GM23338 (cell line): ENCODE measurements around the gene TMC1. TPM values are rescaled to one million over a fixed set of nuclear protein-coding genes. Genes with fewer than 3 reads are reported as not detected.

ENCODE experiments used
- ATAC-seq: fragments of 200-7000 bp; cut with Tn5 transposase; 3 replicates; pipeline ENCODE4 v1.9.1; 2020
- DNase-seq: peaks from one replicate; pipeline ENCODE4 v3.0.0-alpha.2; 2015; ENCODE audit warnings: low spot score
- H2AFZ ChIP-seq: fragments of 200-600 bp; sonication (generic); 2 replicates; pipeline ENCODE4 v1.8.0; 2016; ENCODE audit warnings: antibody characterized with exemption, mild to moderate bottlenecking, moderate library complexity
- H3F3A ChIP-seq: fragments of 200-600 bp; sonication (generic); replicated peaks from 2 replicates; pipeline ENCODE4 v1.8.0; 2017; ENCODE audit warnings: antibody characterized with exemption, mixed run types, low read depth
- H3K27ac ChIP-seq: fragments of 200-600 bp; sonication (generic); 2 replicates; pipeline ENCODE4 v1.6.1; 2016; ENCODE audit warnings: low read depth
- H3K27me3 ChIP-seq: fragments of 200-600 bp; sonication (generic); 2 replicates; pipeline ENCODE4 v1.8.0; 2016; ENCODE audit warnings: mild to moderate bottlenecking, mixed run types, moderate library complexity; ENCODE audit not compliant: insufficient read depth
- H3K36me3 ChIP-seq: fragments of 200-600 bp; sonication (generic); 2 replicates; pipeline ENCODE4 v1.8.0; 2016; ENCODE audit warnings: mild to moderate bottlenecking; ENCODE audit not compliant: insufficient read depth
- H3K4me1 ChIP-seq: fragments of 200-600 bp; sonication (generic); 2 replicates; pipeline ENCODE4 v1.8.0; 2016; ENCODE audit warnings: mild to moderate bottlenecking, moderate library complexity; ENCODE audit not compliant: insufficient read depth
- H3K4me2 ChIP-seq: fragments of 200-600 bp; sonication (generic); 2 replicates; pipeline ENCODE4 v1.7.1; 2017; ENCODE audit warnings: mixed run types
- H3K4me3 ChIP-seq: fragments of 200-600 bp; sonication (generic); 2 replicates; pipeline ENCODE4 v1.6.1; 2016; ENCODE audit warnings: mixed run types
- H3K79me2 ChIP-seq: fragments of 200-600 bp; sonication (generic); replicated peaks from 2 replicates; pipeline ENCODE4 v1.8.0; 2017; ENCODE audit warnings: mild to moderate bottlenecking; ENCODE audit not compliant: insufficient read depth
- H3K9me2 ChIP-seq: fragments of 200-600 bp; sonication (generic); 2 replicates; pipeline ENCODE4 v1.8.0; 2017; ENCODE audit not compliant: insufficient read depth
- H4K20me1 ChIP-seq: fragments of 200-600 bp; sonication (generic); replicated peaks from 2 replicates; pipeline ENCODE4 v1.8.0; 2017; ENCODE audit warnings: mild to moderate bottlenecking; ENCODE audit not compliant: insufficient read depth
- H3K27ac Mint-ChIP-seq: 2 replicates; pipeline ENCODE4 v1.8.0; 2020; ENCODE audit warnings: inconsistent platforms, mild to moderate bottlenecking, moderate library complexity, mixed read lengths
- H3K27me3 Mint-ChIP-seq: 3 replicates; pipeline ENCODE4 v1.8.0; 2022; ENCODE audit warnings: low read depth, mild to moderate bottlenecking, moderate library complexity, mixed read lengths, inconsistent platforms; ENCODE audit not compliant: insufficient read depth, poor library complexity
- H3K36me3 Mint-ChIP-seq: 3 replicates; pipeline ENCODE4 v1.8.0; 2021; ENCODE audit warnings: low read depth, mild to moderate bottlenecking, inconsistent platforms, moderate library complexity, mixed read lengths
- H3K4me1 Mint-ChIP-seq: 3 replicates; pipeline ENCODE4 v1.8.0; 2020; ENCODE audit warnings: mild to moderate bottlenecking, inconsistent platforms, mixed read lengths
- H3K4me3 Mint-ChIP-seq: 3 replicates; pipeline ENCODE4 v1.8.0; 2021; ENCODE audit warnings: moderate library complexity, mild to moderate bottlenecking, inconsistent platforms, mixed read lengths
- H3K9me3 Mint-ChIP-seq: 3 replicates; pipeline ENCODE4 v1.8.0; 2020; ENCODE audit warnings: moderate library complexity, mild to moderate bottlenecking, inconsistent platforms, mixed read lengths
- CREB1 ChIP-seq: fragments of 250-450 bp; sonication (Bioruptor Pico); IDR thresholded peaks from 2 replicates; pipeline ENCODE4 v1.5.0; 2020; ENCODE audit warnings: low read depth, mild to moderate bottlenecking, moderate library complexity
- EZH2 ChIP-seq: fragments of 200-600 bp; sonication (generic); IDR thresholded peaks from one replicate; pipeline ENCODE4 v1.8.0; 2017; ENCODE audit warnings: antibody characterized with exemption, mild to moderate bottlenecking, low read depth; ENCODE audit not compliant: unreplicated experiment
- EZH2phosphoT487 ChIP-seq: fragments of 200-600 bp; sonication (generic); IDR thresholded peaks from one replicate; pipeline ENCODE4 v1.8.1; 2018; ENCODE audit warnings: antibody characterized with exemption; ENCODE audit not compliant: unreplicated experiment
- JUNB ChIP-seq: IDR thresholded peaks from one replicate; pipeline ENCODE4 v1.6.1; 2016; ENCODE audit warnings: antibody characterized with exemption; ENCODE audit not compliant: unreplicated experiment
- NANOG ChIP-seq: IDR thresholded peaks from 2 replicates; pipeline ENCODE4 v1.6.1; 2016; ENCODE audit warnings: antibody characterized with exemption, borderline replicate concordance
- POLR2AphosphoS5 ChIP-seq: IDR thresholded peaks from 2 replicates; pipeline ENCODE4 v1.6.1; 2016; ENCODE audit warnings: antibody characterized with exemption, low read depth
- REST ChIP-seq: IDR thresholded peaks from one replicate; pipeline ENCODE4 v1.6.1; 2018; ENCODE audit warnings: antibody characterized with exemption; ENCODE audit not compliant: unreplicated experiment
- STAT1 ChIP-seq: IDR thresholded peaks from one replicate; pipeline ENCODE4 v1.6.1; 2016; ENCODE audit warnings: antibody characterized with exemption; ENCODE audit not compliant: unreplicated experiment
- ZNF114 ChIP-seq: fragments of 250-450 bp; sonication (Bioruptor Pico); IDR thresholded peaks from 2 replicates; pipeline ENCODE4 v1.5.0; 2020; ENCODE audit warnings: mild to moderate bottlenecking, moderate library complexity
- ZNF331 ChIP-seq: fragments of 250-450 bp; sonication (Bioruptor Pico); IDR thresholded peaks from 2 replicates; pipeline ENCODE4 v1.5.0; 2020; ENCODE audit warnings: low read depth, mild to moderate bottlenecking, moderate library complexity
- polyA plus RNA-seq: library from polyadenylated mRNA; unstranded; fragments of >200 nt; fragmentation: Nextera tagmentation; extraction: Ambion mirVana; gene quantifications from 2 replicates; pipeline ENCODE4 v1.2.1, GENCODE V29; 2016
- total RNA-seq: library from RNA; depleted of rRNA; stranded (reverse); fragments of >200 nt; shearing (Covaris generic); gene quantifications from 2 replicates; pipeline ENCODE4 v1.2.3, GENCODE V29; 2014
- TF ChIP-seq, protein P1 (sequence below), 2 experiments: fragments of 200-600 bp in 1 of 2; sonication (generic) in 1 of 2; conservative IDR thresholded peaks; 2 replicates each; pipeline versions ENCODE4 v1.5.1 to v1.6.1; 2016 to 2017; ENCODE audit warnings: antibody characterized with exemption in 2 of 2, low read depth in 2 of 2, mild to moderate bottlenecking in 2 of 2, moderate library complexity in 1 of 2
- TF ChIP-seq, protein P2 (sequence below): IDR thresholded peaks from 2 replicates; pipeline ENCODE4 v1.6.1; 2016; ENCODE audit warnings: antibody characterized with exemption

Gene TMC1
- total and polyA plus RNA-seq, 2 experiments from 2014 or later = 0.61 to 1.2 TPM

DNA sequence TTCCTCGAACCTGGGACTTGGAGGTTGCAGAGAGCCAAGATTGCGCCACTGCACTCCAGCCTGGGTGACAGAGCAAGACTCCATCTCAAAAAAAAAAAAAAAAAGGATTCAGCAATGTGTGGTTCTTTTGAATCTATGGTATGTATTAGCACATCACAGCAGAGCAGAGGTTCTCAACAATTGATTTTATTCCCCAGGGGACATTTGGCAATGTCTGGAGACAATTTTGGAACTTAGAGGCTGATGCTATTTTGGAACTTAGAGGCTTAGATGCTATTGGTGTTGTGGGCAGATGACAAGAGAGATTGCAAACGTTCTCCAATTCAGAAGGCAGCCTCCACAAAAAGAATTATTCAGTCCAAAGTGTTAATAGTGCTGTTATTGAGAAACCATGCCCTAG is 115.2 kb downstream of the TMC1 start:
- Histone ChIP-seq H3K4me2 (no peak overlapping the region), H3K36me3 (0 out of 2 replicates have a peak, but pooled peaks cover 4% of the 10 kb centered on the region), H3K27me3 (no peaks in the 10 kb centered on the region), H4K20me1 (no peaks in the 10 kb centered on the region), H3K4me1 (peaks cover 5% of the 10 kb centered on the region), H2AFZ (no peak overlapping the region), H3K27ac (no peak overlapping the region), H3K79me2 (no peaks in the 10 kb centered on the region), H3K9me2 (no peaks in the 10 kb centered on the region), H3K4me3 (no peak overlapping the region), H3F3A (no peaks in the 10 kb centered on the region)
- Mint-ChIP-seq H3K27ac (no peak overlapping the region), H3K4me3 (no peak overlapping the region), H3K27me3 (peaks cover 1% of the 10 kb centered on the region), H3K36me3 (peaks cover 29% of the 10 kb centered on the region), H3K4me1 (peaks cover 3% of the 10 kb centered on the region), H3K9me3 (peaks cover 28% of the 10 kb centered on the region)
- DNase-seq (no peak), ATAC-seq (no peak)
- no peak for TF ChIP-seq POLR2AphosphoS5
- no peak for TF ChIP-seq ZNF114 (CRISPR knock-in tag)
- TF ChIP-seq EZH2phosphoT487 = no peak
- no peak for TF ChIP-seq REST
- TF ChIP-seq, protein P1, sequence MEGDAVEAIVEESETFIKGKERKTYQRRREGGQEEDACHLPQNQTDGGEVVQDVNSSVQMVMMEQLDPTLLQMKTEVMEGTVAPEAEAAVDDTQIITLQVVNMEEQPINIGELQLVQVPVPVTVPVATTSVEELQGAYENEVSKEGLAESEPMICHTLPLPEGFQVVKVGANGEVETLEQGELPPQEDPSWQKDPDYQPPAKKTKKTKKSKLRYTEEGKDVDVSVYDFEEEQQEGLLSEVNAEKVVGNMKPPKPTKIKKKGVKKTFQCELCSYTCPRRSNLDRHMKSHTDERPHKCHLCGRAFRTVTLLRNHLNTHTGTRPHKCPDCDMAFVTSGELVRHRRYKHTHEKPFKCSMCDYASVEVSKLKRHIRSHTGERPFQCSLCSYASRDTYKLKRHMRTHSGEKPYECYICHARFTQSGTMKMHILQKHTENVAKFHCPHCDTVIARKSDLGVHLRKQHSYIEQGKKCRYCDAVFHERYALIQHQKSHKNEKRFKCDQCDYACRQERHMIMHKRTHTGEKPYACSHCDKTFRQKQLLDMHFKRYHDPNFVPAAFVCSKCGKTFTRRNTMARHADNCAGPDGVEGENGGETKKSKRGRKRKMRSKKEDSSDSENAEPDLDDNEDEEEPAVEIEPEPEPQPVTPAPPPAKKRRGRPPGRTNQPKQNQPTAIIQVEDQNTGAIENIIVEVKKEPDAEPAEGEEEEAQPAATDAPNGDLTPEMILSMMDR (conservative IDR thresholded peaks at IDR 0.05; ENCODE audit: low read depth in 2 of 2) = no peak
- no peak for TF ChIP-seq ZNF331 (CRISPR knock-in tag)
- TF ChIP-seq EZH2 = no peak
- no peak for TF ChIP-seq STAT1
- TF ChIP-seq JUNB = no peak
- no peak for TF ChIP-seq NANOG
- no peak for TF ChIP-seq CREB1 (CRISPR knock-in tag)

DNA sequence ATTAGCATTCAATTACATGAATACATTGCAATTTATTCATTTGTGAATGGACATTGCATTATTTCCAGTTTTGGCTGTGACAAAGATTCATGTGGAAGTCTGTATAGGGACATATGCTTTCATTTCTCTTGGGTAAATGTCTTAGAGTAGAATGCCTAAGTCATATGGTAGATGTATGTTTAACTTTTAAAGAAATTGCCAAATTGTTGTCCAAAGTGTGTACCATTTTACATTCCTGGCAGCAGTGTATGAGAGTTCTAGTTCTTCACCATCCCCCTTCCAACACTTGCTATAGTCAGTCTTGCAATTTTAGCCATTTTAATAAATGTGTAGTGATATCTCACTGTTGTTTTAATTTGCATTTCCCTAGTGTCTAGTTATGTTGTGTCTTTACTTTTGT is 122.2 kb downstream of the TMC1 start:
- Mint-ChIP-seq H3K4me3 (no peak overlapping the region), H3K36me3 (no peaks in the 10 kb centered on the region), H3K4me1 (peaks cover 3% of the 10 kb centered on the region; the same call in 2 of the 3 replicates), H3K9me3 (no peaks in the 10 kb centered on the region), H3K27me3 (no peaks in the 10 kb centered on the region), H3K27ac (no peak overlapping the region)
- H2AFZ ChIP-seq = no peak overlapping the region
- H3K4me3 ChIP-seq = no peak overlapping the region
- H3K27me3 ChIP-seq = no peaks in the 10 kb centered on the region
- no peaks in the 10 kb centered on the region for H3K4me1 ChIP-seq
- no peaks in the 10 kb centered on the region for H3K79me2 ChIP-seq
- 0 out of 2 replicates have a peak, but pooled peaks cover 3% of the 10 kb centered on the region for H3K9me2 ChIP-seq
- H3K4me2 ChIP-seq = no peak overlapping the region
- no peaks in the 10 kb centered on the region for H3K36me3 ChIP-seq
- ATAC-seq = no peak
- no peaks in the 10 kb centered on the region for H3F3A ChIP-seq
- no peaks in the 10 kb centered on the region for H4K20me1 ChIP-seq
- no peak overlapping the region for H3K27ac ChIP-seq
- no peak for DNase-seq
- TF ChIP-seq EZH2 = no peak
- no peak for TF ChIP-seq STAT1
- TF ChIP-seq, protein P2, sequence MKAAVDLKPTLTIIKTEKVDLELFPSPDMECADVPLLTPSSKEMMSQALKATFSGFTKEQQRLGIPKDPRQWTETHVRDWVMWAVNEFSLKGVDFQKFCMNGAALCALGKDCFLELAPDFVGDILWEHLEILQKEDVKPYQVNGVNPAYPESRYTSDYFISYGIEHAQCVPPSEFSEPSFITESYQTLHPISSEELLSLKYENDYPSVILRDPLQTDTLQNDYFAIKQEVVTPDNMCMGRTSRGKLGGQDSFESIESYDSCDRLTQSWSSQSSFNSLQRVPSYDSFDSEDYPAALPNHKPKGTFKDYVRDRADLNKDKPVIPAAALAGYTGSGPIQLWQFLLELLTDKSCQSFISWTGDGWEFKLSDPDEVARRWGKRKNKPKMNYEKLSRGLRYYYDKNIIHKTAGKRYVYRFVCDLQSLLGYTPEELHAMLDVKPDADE = no peak
